ENCODE data around the gene ADGRL3.
A peak's percentile ranks its signal among the peaks of the same experiment; 100 is the strongest.
"Not testable (repeated sequence)": the region's sequence is repeated elsewhere in the genome, so short reads cannot be mapped to it uniquely, and the experiment has no call there.

Gene ADGRL3

DNA sequence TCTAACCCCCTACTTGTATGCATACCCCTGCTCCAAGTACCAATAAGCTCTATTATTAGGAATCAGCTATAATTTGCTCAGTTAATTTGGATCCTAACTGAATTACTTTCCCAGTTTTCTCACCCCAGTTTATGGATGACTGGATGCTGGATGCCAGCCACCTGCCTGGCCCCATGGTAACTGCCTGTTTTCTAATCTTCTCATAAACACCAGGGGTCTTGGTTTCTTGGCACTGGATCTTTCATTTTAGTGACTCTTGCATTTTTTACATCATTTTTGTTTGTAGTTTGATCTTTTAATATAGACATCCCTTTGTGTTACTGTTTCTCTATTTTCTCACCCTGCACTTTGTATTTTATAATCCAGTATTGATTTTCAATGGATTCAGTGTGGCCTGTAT, 246.8 kb downstream of the ADGRL3 start:
- DNase-seq (ENCODE audit: low read depth), result no peak
- H3K4me3 ChIP-seq (ENCODE audit: low read depth, low read length), result no peak overlapping the region

DNA sequence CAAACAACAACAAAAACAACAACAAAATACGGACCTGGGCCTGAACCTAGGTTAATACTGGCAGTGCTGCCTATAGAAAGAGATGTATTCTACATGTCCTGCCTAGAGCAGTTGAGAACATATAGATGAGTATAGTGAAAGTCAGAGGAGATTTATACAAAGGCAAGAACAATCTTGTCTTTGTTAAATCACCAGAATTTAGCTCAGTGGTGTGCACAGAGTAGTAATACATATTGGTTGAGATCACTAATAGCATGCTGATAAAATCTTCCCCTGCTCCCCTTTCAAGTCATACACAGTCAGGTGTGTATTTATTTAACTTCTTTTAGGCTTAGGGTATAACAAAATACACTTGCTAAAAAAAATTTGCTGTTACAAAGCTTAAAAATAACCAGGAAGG, 247.8 kb downstream of the ADGRL3 start:
- DNase-seq (ENCODE audit: low read depth), result no peak
- H3K4me3 ChIP-seq (ENCODE audit: low read depth, low read length), result no peak overlapping the region

DNA sequence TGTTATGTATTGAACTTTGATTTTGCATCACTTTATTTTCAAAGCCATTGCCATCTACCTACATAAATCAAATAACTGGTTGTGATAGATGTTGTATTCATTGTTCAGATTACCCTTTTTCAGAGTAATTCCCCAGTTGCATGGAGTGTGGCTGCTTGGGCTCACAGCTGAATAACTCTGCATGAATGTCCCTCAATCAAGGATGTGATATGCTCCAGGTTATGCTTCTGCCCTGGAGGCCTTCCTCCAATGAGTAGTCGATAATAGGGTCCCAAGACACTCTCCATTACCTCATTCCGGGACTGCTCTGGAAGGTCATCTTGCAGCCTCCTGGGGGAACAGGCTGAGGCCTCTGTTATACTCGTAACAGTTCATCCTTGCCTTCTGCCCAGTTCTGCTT, 251.8 kb downstream of the ADGRL3 start:
- DNase-seq (ENCODE audit: low read depth), result no peak
- no peak overlapping the region for H3K4me3 ChIP-seq (ENCODE audit: low read depth, low read length)

DNA sequence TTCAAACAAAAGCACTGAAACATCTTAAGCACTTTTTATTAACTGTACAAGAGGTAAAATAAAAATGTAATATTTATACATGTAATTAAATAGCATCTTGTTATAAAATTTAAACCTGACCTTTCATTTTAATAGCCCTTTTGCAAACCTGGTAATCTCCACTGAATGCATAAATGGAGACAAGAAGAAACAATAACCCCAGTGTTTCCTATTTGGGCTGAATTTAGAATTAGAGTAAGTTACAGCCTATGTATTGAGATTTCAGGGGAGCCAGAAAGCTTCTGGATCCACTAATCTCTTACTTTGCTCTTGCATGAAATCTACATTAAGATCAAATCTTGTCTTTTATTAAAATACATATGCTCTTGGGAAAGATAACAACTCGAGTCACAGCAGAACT, 261.8 kb downstream of the ADGRL3 start:
- no peak for DNase-seq (ENCODE audit: low read depth)

DNA sequence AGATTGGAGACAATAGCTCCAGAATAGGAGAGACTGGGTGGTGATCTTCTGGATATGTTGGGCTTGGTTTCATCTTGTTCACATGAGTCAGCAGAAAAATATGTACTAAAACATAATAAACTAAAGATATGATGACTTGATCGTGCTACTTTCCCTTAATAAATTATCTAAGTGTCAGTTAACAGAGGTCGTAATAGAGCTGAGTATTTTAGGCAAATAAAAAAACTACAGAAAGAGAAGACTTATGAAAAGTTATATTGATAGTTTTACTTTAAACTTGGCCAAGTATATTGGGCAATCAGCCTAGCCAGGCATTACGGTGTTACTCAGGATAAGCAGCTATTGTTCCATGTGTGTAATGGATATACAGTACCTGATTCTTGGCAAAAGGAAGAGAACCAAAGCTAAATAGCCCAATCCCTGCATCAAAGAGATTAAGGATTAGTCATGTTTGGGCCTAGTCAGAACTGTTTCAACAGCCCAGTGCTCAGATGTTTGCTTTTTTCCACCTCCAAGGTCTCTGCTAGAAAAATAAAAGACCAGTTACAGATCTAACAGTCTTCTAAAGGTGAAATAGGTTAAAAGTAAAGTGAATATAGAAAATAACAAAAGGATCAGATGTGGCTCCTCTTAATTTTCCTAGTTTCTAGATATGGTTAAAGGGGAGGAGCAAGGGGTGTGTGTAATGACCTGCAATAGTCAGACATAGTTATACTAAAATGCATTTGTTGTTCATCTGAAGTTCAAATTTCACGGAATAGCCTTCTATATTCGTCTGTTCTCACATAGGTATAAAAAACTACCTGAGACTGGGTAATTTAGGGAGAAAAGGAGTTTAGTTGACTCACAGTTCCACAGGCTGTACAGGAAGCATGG, 262.6 kb downstream of the ADGRL3 start:
- no peak overlapping the region for H3K4me3 ChIP-seq (ENCODE audit: low read depth, low read length)
- DNase-seq (ENCODE audit: low read depth), result peak; percentile 43

More for the DNA sequence above, 261.8 kb downstream of the ADGRL3 start:
- H3K4me3 ChIP-seq (ENCODE audit: low read depth, low read length), result no peak overlapping the region

DNA sequence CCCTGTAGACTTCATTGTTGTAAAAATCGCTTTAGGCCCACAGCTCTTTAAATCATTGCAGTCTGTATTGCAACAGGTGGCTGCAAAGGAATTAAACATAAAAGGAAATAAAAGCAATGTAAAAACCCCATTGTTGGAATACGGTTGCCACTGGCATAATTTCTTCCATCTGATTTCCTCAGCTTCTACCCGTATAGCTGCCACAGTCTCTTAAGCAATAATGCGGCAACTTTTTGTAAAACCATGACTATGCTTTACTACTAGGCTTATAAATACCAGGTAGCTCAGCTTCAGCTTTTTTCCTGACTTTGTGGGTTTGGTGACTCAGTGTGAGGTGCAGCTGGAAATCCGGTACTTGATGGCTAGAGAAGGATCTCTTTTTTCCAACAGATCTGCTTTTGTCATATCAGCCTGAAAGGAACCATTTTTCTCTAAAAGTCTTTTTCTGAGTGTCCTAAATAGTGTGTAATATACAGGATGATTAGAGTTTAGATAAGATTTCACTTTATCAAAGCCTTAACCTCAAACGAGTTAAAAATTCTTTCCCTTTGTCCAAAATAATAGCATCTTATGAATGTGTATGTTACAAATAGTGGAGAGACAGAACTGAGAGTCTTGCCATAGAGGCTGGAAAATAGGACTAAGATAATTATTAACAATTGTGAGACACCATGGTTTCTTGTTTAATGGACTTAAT, 268.0 kb downstream of the ADGRL3 start:
- DNase-seq (ENCODE audit: low read depth), result peak; percentile 42
- no peak overlapping the region for H3K4me3 ChIP-seq (ENCODE audit: low read depth, low read length)

DNA sequence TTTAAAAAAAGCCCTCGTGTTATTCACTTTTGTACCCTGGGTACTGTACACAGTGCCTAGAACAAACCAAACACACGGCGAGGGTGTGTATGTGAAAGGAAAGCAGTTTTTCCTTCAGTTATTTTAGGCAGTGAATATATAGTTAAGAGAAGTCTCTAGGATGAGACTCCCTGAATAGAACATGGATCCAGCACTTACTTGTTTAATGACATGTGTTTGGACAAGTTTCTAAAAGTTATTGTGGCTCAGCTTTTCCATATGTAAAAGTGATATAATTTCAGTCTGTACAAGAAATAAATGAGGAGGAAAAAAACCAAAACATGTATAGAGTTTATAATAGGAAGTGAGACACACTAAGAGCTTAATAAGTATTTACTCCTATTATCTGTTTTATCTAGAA, 273.2 kb downstream of the ADGRL3 start:
- no peak overlapping the region for H3K4me3 ChIP-seq (ENCODE audit: low read depth, low read length)
- DNase-seq (ENCODE audit: low read depth), result no peak

DNA sequence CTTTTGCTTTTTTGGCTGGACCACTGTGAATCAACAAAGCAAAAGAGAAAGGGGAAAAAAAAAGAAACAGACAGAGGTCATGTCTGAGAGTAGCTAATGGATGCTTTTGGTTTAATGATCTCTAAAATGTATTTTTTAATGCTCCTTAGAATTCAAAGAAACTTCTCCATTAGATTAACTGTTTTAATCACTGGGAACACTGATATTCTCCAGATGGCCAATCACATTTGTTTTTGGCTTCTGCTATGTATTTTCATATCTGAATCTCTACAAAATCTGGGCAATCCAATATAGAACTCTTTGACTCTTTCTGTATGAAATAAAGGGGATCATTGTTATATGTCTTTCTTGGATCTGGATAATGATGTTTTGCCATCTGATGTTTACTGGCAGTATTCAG, 278.2 kb downstream of the ADGRL3 start:
- DNase-seq (ENCODE audit: low read depth), result no peak

DNA sequence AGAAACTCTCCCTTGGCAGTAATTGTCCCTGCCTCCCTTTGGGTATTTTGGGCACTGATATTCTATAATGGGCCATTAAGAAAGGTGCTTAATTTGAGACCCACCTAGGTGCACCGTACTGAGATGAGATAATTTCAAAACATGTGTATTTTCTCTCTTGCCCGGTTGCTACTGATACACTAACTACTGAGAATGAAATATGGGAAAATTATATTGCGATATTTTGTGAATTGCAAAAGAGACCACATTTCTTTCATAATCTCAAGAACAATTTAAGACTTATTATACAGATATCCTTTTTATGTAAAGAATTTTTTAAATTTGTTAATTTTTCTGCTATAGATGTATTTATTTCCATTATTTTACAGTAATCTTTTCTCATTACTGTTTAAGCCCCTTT, 284.9 kb downstream of the ADGRL3 start:
- no peak overlapping the region for H3K4me3 ChIP-seq (ENCODE audit: low read depth, low read length)
- DNase-seq (ENCODE audit: low read depth), result no peak

More for the DNA sequence above, 278.2 kb downstream of the ADGRL3 start:
- no peak overlapping the region for H3K4me3 ChIP-seq (ENCODE audit: low read depth, low read length)

DNA sequence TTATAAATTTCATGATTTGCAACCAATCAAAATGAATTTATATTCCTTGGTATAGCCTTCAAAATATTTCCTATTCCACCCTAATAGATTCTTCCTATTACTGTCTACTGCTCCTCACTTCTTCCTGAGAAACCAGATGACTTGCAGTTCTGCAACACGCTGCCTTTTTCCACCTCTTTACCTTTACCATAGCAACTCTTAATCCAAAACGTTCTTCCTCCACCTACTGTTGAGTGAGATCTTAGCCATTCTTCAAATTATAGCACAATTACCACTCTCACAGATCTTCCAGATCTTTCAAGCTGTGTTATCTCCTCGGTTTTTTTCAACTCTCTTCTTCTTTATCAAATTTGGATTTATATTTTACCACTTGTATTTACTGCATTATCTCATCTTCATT, 289.8 kb downstream of the ADGRL3 start:
- no peak for DNase-seq (ENCODE audit: low read depth)
- H3K4me3 ChIP-seq (ENCODE audit: low read depth, low read length), result no peak overlapping the region

DNA sequence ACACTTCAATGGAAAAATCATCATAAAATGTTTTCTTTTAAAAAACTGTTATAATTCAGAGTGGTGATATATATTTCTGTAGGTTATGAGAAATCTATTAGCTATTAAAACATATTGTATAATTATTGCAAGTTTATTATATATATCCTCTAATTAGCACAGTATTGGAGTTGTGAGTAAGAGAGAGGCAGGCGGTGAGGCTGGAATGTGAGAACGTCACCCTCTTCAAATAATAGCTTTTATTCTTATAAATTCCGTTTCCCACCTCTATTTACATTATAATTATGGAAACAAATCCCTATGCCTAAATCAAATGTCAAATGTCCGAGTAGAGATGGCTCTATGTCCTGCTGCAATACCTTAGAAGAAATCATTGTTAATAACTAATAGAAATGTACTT, 292.9 kb downstream of the ADGRL3 start:
- no peak for DNase-seq (ENCODE audit: low read depth)
- H3K4me3 ChIP-seq (ENCODE audit: low read depth, low read length), result no peak overlapping the region

DNA sequence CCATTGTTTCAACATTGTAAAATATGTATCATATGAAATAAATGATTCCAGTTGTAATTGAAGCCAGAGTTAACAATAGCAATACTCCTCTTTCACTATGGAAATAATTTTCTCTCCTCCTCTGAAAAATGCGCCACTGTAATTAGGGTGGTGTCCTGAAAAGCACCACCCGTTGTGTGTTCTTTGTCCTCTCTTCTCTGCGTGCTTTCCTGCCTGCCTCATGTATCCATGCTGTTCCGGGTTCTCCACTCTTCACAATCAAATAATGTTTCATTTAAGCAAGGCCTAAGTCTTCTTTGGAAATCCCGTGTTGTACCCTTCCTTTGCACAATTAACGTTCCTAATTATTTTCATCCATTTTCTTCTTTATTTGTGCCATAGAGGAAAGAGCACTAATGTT, 293.3 kb downstream of the ADGRL3 start:
- H3K4me3 ChIP-seq (ENCODE audit: low read depth, low read length), result no peak overlapping the region
- DNase-seq (ENCODE audit: low read depth), result no peak

DNA sequence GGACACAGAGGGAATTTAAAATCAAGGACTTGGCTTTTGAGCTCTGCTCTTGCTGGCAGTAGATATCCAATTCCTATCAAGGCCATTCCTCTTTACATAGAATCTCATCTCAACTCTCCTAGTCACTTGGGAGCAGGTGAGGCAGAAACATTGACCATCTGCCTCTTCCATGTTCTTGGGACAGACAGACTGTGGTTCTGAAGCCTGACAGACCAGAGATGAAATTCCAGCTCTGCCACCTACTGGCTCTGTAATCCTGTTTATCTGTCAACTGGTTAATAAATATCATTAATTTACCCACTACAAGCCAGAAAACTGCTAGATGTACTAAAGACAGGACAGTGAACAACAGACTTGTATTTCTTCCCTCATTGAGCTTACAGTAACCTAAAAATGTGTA, 300.8 kb downstream of the ADGRL3 start:
- H3K4me3 ChIP-seq (ENCODE audit: low read depth, low read length), result no peak overlapping the region
- no peak for DNase-seq (ENCODE audit: low read depth)

DNA sequence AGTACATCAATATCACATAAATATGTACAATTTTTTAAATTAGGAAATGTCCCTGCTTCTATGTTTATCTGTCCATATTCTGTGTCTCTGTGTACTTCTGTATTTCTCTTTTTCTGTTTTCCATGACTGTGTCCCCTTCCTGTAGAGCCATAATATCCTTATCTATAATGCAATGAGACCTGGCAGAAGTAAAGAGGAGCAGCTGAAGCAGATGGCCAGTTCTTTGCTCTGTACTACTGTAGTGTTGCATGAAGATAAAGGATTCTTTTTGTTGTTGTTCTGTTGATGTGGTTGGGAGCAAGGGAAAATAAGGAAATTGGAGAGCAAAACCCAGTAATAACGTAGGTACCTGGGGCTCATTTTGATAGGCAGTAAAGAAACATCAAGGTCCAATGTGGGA, 301.7 kb downstream of the ADGRL3 start:
- H3K4me3 ChIP-seq (ENCODE audit: low read depth, low read length), result no peak overlapping the region
- no peak for DNase-seq (ENCODE audit: low read depth)

DNA sequence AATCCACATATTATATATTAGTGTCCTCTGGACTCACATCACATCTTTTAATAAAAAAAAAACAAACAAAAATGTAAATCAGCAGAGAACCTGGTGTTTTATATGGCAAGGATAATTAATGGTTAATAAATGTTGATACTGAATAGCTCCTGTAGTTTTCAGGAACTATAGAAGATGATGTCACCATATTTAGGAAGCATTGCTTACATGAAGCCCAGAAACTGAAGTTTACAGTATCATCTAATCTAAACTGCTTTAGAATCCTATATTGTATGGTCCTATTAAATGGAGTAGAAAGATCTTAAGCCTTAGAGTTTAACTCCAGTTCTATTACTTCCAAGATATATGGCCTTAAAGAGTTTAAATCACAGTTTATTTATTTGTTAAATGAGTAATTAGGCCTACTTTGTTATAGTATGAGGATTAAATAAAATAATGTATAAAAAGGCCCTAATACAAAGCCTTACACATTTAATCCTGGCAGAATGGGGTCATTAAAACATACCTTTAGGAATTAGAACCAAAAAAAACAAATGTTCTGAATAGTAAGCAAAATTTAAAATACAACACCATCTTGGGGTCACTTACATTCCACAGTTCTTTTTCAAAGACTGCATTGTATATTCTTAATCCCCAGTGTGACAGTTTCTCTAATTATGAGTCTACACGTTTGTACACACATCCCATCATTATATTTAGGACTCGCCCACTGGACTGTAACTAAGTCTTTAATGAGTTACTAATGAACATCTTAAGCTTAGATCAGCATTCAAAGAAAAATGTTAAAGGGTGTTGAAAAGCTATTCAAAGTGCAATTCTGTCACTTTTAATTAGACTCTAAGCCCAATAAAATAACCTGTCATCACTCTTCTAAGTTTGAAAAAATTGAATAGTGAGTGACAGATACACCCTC, 305.9 kb downstream of the ADGRL3 start:
- H3K4me3 ChIP-seq (ENCODE audit: low read depth, low read length), result no peak overlapping the region
- no peak for DNase-seq (ENCODE audit: low read depth)

DNA sequence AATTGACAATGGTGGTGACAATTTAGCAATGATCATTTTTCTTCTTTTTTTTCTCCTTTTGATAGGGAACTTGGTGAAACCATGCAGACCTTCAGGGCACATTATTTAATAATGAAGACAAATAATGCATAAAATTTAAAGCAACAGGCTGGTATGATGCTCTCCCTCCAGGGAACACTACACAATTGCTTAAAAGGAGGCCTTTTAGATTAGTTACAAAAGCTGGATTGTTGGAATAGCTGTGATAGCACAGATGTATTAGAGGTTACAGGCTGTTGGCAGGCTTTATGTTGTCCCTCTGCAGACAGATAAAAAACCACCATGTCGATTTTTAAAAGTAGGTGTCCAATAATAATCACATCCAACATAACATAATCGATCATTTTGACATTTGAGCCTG, 307.0 kb downstream of the ADGRL3 start:
- no peak for DNase-seq (ENCODE audit: low read depth)
- no peak overlapping the region for H3K4me3 ChIP-seq (ENCODE audit: low read depth, low read length)

DNA sequence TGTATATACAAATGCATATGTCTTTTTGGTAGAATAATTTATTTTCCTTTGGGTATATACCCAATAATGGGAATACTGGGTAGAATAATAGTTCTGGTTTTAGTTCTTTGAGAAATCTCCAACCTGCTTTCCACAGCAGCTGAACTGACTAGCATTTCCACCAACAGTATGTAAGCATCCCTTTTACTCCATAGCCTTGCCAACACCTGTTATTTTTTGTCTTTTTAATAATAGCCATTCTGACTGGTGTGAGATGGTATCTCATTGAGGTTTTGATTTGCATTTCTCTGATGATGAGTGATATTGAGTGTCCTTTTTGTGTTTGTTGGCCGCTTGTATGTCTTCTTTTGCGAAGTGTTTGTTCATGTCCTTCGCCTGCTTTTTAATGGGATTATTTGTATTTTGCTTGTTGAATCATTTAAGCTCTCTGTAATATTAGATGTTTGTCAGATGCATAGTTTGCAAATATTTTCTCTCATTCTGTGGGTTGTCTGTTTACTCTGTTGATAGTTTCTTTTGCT, 309.7 kb downstream of the ADGRL3 start:
- DNase-seq (ENCODE audit: low read depth); H3K4me3 ChIP-seq (ENCODE audit: low read depth, low read length): not testable (repeated sequence)

DNA sequence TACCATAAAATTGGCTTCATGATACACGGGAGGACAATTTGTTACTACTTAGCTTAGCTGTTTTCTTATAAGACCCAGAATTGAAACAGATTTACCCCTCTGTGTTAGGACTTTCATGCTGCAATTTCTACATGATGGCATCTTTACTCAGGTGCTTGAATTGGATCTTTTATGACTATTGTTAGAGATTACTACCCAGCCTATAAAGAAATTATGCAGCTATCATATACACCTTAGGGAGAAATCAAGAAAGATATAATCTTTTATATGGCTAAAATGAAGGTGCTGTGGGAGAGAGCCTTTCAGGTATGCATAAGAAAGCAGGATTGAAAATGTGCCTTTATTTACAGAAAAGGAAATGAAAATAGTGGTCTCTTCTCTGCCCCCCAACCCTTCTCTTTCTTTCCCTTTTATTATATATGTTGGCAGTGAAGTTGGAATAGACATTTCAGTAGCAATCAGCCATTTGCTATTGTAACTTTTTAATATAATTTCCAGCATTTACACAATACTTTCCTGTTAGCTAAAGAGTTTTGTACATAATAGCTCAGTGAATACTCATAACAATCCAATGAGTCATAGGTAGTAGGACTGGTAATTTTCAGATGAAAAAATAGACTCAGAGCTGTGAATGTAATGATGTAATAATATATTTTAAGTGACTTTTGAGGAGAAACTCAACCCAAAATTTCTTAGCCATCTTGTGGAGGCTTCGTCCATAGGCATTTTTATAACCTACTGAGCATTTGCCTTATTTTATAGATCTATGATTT, 311.8 kb downstream of the ADGRL3 start:
- H3K4me3 ChIP-seq (ENCODE audit: low read depth, low read length), result no peak overlapping the region
- DNase-seq (ENCODE audit: low read depth), result peak; percentile 29

DNA sequence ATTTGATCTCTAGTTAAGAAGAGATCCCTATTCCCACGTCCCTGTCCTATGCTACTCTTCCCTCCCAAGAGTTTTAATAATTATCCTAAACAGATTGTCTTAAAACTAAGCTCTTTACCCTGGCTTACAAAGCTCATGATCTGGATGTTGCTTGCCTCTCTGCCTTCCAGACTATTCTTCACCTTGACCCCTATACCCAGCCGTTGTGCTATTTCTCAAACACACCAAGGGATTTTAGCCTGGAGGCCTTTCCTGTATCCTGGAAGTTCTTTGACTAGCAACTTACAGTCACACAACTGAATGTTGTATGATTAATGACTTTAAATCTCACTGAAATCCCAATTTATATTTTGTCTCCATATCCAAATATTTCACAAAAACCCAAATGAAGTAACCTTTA, 314.9 kb downstream of the ADGRL3 start:
- DNase-seq (ENCODE audit: low read depth), result no peak
- no peak overlapping the region for H3K4me3 ChIP-seq (ENCODE audit: low read depth, low read length)
